ENCODE data around the gene LIME1. TPM values are rescaled to one million over a fixed set of nuclear protein-coding genes. Genes with fewer than 3 reads are reported as not detected.

The LIME1 gene
- polyA plus RNA-seq, 2 of the 4 experiments (the other 2 are of a cell fraction), result 2.5 to 6.5 TPM

DNA sequence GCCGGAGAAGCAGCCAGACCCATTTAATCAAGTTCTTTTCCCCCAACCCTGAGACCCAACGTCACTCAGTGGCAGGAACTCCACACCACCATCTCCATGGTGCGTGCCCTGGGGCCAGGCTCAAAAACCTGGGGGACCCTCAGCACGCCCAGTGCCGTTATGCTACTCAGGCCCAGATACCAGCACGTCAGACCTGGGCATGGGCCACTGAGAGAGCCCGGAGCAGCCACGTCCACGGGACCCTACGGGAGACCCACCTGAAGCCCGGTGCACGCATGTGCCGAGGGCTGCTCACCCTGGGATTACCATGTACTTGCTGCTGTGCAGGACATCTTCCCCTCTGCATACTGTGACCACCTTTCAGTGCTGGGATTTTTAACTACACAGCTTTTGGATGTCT lies 16.9 kb downstream of the LIME1 start:
- DNase-seq (ENCODE audit: low read depth in 1 of 2, low spot score in 1 of 2) (no peak), FAIRE-seq (no peak), ATAC-seq (no peak; a peak in 1 of 6 replicates)
- Histone ChIP-seq H3K4me3 (no peak overlapping the region), H3K9me3 (no peaks in the 10 kb centered on the region), H3K4me1 (no peaks in the 10 kb centered on the region), H3K4me2 (no peak overlapping the region), H3K27ac (no peak overlapping the region)
- CTCF ChIA-PET, result interaction anchor here (1.9 to 3.9 kb wide), 2 partner anchors 12 to 23 kb away, joined by 5 to 12 read pairs; no protein-coding TSS in a partner anchor
- TF ChIP-seq EHF (CRISPR knock-in tag; IDR thresholded peaks at IDR 0.05), result no peak
- no peak for TF ChIP-seq MAFK (IDR thresholded peaks at IDR 0.05; ENCODE audit: partially characterized antibody)
- TF ChIP-seq PHF8 (IDR thresholded peaks at IDR 0.05; ENCODE audit: borderline replicate concordance, low read depth), result no peak
- TF ChIP-seq KDM5A (IDR thresholded peaks at IDR 0.05), result no peak
- TF ChIP-seq ATOH8 (CRISPR knock-in tag; IDR thresholded peaks at IDR 0.05; ENCODE audit: low read depth), result no peak
- no peak for TF ChIP-seq MAZ (IDR thresholded peaks at IDR 0.05; ENCODE audit: borderline replicate concordance, low read depth, low read length)
- TF ChIP-seq CHD4 (IDR thresholded peaks at IDR 0.05; ENCODE audit: borderline replicate concordance), result no peak
- TF ChIP-seq POLR2A (IDR thresholded peaks at IDR 0.05; ENCODE audit: low read length), result no peak
- TF ChIP-seq, protein P1, sequence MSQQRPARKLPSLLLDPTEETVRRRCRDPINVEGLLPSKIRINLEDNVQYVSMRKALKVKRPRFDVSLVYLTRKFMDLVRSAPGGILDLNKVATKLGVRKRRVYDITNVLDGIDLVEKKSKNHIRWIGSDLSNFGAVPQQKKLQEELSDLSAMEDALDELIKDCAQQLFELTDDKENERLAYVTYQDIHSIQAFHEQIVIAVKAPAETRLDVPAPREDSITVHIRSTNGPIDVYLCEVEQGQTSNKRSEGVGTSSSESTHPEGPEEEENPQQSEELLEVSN (IDR thresholded peaks at IDR 0.05; ENCODE audit: borderline replicate concordance, low read depth), result no peak
- TF ChIP-seq HDAC2 (IDR thresholded peaks at IDR 0.05), result no peak
- TF ChIP-seq EHMT2 (IDR thresholded peaks at IDR 0.05; ENCODE audit: low read depth), result no peak
- TF ChIP-seq ZSCAN20 (CRISPR knock-in tag; IDR thresholded peaks at IDR 0.05), result no peak
- TF ChIP-seq, protein P2, sequence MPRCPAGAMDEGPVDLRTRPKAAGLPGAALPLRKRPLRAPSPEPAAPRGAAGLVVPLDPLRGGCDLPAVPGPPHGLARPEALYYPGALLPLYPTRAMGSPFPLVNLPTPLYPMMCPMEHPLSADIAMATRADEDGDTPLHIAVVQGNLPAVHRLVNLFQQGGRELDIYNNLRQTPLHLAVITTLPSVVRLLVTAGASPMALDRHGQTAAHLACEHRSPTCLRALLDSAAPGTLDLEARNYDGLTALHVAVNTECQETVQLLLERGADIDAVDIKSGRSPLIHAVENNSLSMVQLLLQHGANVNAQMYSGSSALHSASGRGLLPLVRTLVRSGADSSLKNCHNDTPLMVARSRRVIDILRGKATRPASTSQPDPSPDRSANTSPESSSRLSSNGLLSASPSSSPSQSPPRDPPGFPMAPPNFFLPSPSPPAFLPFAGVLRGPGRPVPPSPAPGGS (IDR thresholded peaks at IDR 0.05), result no peak
- no peak for TF ChIP-seq ZC3H11A (IDR thresholded peaks at IDR 0.05)
- no peak for TF ChIP-seq KDM1A (IDR thresholded peaks at IDR 0.05; ENCODE audit: low read depth)
- POLR2A ChIA-PET, result no interaction called here
- 83% methylated on average over 12 of the region's 13 CpGs for WGBS (ENCODE audit: missing lambda C conversion rate)

DNA sequence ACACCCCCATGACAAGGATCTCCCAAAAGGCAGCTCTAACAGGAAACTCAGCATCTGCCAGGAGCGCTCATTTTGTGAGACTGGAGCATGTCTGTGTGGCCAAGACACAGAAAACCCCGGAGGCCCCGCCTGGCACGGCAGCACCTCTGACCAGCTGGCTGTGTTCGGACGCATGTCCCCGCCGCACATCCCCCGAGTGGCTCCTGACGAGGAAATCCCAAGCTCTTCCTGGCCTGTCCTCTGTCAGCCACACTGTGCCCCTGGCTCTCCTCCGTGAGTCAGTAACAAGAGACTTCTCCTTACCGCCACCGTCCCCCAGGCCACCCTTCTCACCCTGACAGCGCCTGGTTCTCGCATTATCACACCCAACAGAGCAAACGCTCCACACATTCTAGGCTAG lies 17.5 kb downstream of the LIME1 start:
- ATAC-seq, result no peak

More for the DNA sequence above, 17.5 kb downstream of the LIME1 start:
- TF ChIP-seq SREBF2 (IDR thresholded peaks at IDR 0.05) (no peak), NFE2L2 (conservative IDR thresholded peaks at IDR 0.05; ENCODE audit: low read length) (no peak), ATOH8 (CRISPR knock-in tag; IDR thresholded peaks at IDR 0.05; ENCODE audit: low read depth) (no peak), HES2 (IDR thresholded peaks at IDR 0.05) (no peak), CHD4 (IDR thresholded peaks at IDR 0.05; ENCODE audit: borderline replicate concordance) (no peak), RFX5 (IDR thresholded peaks at IDR 0.05) (no peak), CBX8 (IDR thresholded peaks at IDR 0.05) (no peak), ZFP36 (IDR thresholded peaks at IDR 0.05; ENCODE audit: borderline replicate concordance, partially characterized antibody) (no peak)
- Histone ChIP-seq H3K4me3 (no peak overlapping the region), H3K27ac (no peak overlapping the region), H3K9me3 (no peaks in the 10 kb centered on the region), H3K4me2 (no peak overlapping the region), H3K4me1 (no peaks in the 10 kb centered on the region)
- 76% methylated on average over 16 of the region's 16 CpGs for WGBS (ENCODE audit: missing lambda C conversion rate)
- no peak for DNase-seq (ENCODE audit: low read depth in 1 of 2, low spot score in 1 of 2)
- FAIRE-seq, result no peak
- POLR2A ChIA-PET, result no interaction called here
- CTCF ChIA-PET, result interaction anchor here (1.9 kb wide), 1 partner anchor 22 kb away, joined by 5 read pairs; no protein-coding TSS in a partner anchor
